Measurements from ENCODE around the gene PTCRA.
A peak's percentile ranks its signal among the peaks of the same experiment; 100 is the strongest.
"Not testable (repeated sequence)": the region's sequence is repeated elsewhere in the genome, so short reads cannot be mapped to it uniquely, and the experiment has no call there.

PTCRA gene

GRCh38 chr6:42915732-42916131 is at the start of gene PTCRA:
Gene PTCRA, plus strand, starts transcription at chr6:42916053. Its CDS starts 17 bp downstream, at chr6:42916070.
- no peak for DNase-seq

GRCh38 chr6:42870145-42870936 is 45.5 kb upstream of the PTCRA start:
- DNase-seq = no peak

- no peak for DNase-seq
Observed at GRCh38 chr6:42871711-42872110, 44.1 kb upstream of the PTCRA start.

GRCh38 chr6:42873313-42873712 is 42.5 kb upstream of the PTCRA start:
- DNase-seq = no peak

GRCh38 chr6:42877695-42878094 is 38.2 kb upstream of the PTCRA start:
- DNase-seq = no peak

GRCh38 chr6:42879372-42880239 is 36.2 kb upstream of the PTCRA start, which contains the start of gene RPL7L1:
Gene RPL7L1, plus strand, starts transcription at chr6:42879616. Its CDS starts 295 bp downstream, at chr6:42879911.
- DNase-seq = peak; percentile 89

GRCh38 chr6:42880240-42880817 is 35.5 kb upstream of the PTCRA start:
- not testable (repeated sequence) for DNase-seq

GRCh38 chr6:42880871-42881270 is 35.0 kb upstream of the PTCRA start:
- not testable (repeated sequence) for DNase-seq

GRCh38 chr6:42885702-42886101 is 30.2 kb upstream of the PTCRA start:
- no peak for DNase-seq

- DNase-seq = not testable (repeated sequence)
Observed at GRCh38 chr6:42888201-42888600, 27.7 kb upstream of the PTCRA start.

GRCh38 chr6:42889815-42890214 is 26.0 kb upstream of the PTCRA start:
- DNase-seq = no peak

GRCh38 chr6:42890311-42891198 is 25.3 kb upstream of the PTCRA start:
- peak; percentile 89 for DNase-seq

GRCh38 chr6:42891199-42891722 is 24.6 kb upstream of the PTCRA start:
- no peak for DNase-seq

GRCh38 chr6:42894041-42894828 is 21.6 kb upstream of the PTCRA start:
- peak; percentile 27 for DNase-seq

- no peak for DNase-seq
Observed at GRCh38 chr6:42896178-42896719, 19.6 kb upstream of the PTCRA start.

GRCh38 chr6:42898891-42899361 is 16.9 kb upstream of the PTCRA start:
- DNase-seq = peak; percentile 66

GRCh38 chr6:42899871-42900270 is 16.0 kb upstream of the PTCRA start:
- DNase-seq = no peak

- peak; percentile 74 for DNase-seq
Observed at GRCh38 chr6:42901538-42901957, 14.3 kb upstream of the PTCRA start.

- not testable (repeated sequence) for DNase-seq
Observed at GRCh38 chr6:42902429-42903263, 13.2 kb upstream of the PTCRA start.

- DNase-seq = no peak
Observed at GRCh38 chr6:42904467-42904866, 11.4 kb upstream of the PTCRA start.
